Mucosa of rectum (tissue), 2 donors: Measurements from ENCODE around the gene THSD4.
"Not testable (repeated sequence)": the region's sequence is repeated elsewhere in the genome, so short reads cannot be mapped to it uniquely, and the experiment has no call there.

Source experiments
- H3K27ac ChIP-seq, 2 donors: one replicate each; pipeline ENCODE4 v1.7.0; 2013; ENCODE audit warnings: inconsistent platforms in 2 of 2, low read depth in 2 of 2, low read length in 2 of 2
- H3K27me3 ChIP-seq, 2 donors: one replicate each; pipeline ENCODE4 v1.7.0; 2013; ENCODE audit warnings: low read length in 2 of 2; ENCODE audit not compliant: control insufficient read depth in 2 of 2, insufficient read depth in 2 of 2
- H3K36me3 ChIP-seq, 2 donors: one replicate each; pipeline ENCODE4 v1.7.0; 2013; ENCODE audit warnings: low read length in 2 of 2; ENCODE audit not compliant: control insufficient read depth in 2 of 2, insufficient read depth in 2 of 2
- H3K4me1 ChIP-seq, 2 donors: one replicate each; pipeline ENCODE4 v1.7.0; 2013; ENCODE audit warnings: low read length in 2 of 2, mild to moderate bottlenecking in 1 of 2; ENCODE audit not compliant: control insufficient read depth in 2 of 2, insufficient read depth in 2 of 2
- H3K4me3 ChIP-seq, 2 donors: one replicate each; pipeline ENCODE4 v1.7.0; 2013; ENCODE audit warnings: low read length in 2 of 2
- H3K9ac ChIP-seq, 2 donors: one replicate each; pipeline ENCODE4 v1.7.0; 2013; ENCODE audit warnings: low read length in 2 of 2, low read depth in 1 of 2, mild to moderate bottlenecking in 1 of 2
- H3K9me3 ChIP-seq, 2 donors: one replicate each; pipeline ENCODE4 v1.7.0; 2013; ENCODE audit warnings: low read length in 2 of 2; ENCODE audit not compliant: control insufficient read depth in 2 of 2
- donor health status: healthy.
- donor health status: Normal muscosa, but diverticular disease.

The THSD4 gene

DNA sequence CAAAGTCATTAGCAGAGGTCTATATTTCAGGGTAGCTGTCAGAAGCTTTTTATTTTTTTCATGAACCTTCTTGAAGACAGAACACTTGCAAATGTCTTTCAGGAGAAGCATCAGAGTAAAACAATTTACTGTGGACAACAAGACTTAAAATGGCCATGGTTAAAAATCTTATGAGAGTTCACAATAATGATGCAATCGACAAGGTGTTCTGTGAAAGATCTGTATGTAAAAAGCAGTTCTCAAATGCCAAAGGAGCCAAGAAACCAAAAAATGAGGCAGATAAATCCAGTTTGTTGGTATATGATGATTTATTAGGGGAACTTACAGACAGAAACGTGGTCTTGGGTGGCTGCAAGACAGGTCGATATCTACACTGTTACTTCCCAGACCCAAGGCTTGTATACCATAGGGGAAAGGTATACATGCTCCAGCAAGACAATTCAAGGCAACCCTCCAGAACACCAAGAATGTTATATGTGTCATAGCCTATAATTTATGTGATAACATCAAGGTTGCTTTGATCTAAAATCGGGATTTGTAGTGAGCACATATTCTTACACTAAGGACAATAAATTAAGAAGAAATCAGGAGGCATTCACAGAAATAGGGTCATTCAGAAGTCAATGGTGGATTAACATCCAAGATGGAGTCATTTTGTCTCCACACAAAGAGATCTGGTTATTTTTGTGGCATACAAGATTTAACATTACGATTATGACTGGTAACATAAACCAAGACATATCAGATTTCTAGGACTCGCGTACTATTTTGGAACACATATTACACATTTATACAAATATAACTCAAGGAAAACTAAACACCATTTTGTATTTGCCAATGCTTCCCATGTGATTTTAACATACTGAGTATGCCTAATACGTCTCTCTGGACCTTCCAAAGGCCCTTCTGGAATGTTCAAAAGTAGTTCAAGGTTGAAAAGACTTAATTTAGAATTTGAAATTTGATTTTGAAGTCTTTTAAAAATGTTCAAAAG is 316.4 kb downstream of the THSD4 start:
- no peak overlapping the region for H3K9ac ChIP-seq
- no peak overlapping the region for H3K4me3 ChIP-seq
- no peaks in the 10 kb centered on the region for H3K36me3 ChIP-seq
- H3K4me1 ChIP-seq = no peaks in the 10 kb centered on the region
- H3K27me3 ChIP-seq = no peaks in the 10 kb centered on the region
- no peak overlapping the region for H3K27ac ChIP-seq
- H3K9me3 ChIP-seq = no peaks in the 10 kb centered on the region

DNA sequence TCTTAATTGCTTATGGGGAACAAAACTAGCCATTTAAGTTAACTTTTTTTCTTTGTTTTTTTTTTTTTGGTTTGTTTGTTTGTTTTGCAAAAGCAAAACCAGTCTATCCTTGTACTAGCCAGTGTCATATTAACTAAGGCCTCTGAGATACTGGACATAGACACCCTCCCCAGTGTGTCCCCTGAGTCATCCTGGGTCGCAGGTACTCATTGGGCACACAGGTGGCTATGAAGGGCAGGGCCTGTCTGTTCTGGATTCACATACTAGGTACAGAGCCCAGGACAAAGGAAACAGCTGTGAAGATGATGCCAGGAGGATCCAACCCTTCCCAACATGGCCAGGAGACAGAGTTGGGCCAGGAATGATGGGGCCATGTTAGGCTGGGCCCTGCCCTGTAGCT is 318.1 kb downstream of the THSD4 start:
- Histone ChIP-seq H3K9me3 (no peaks in the 10 kb centered on the region), H3K27ac (no peak overlapping the region), H3K36me3 (no peaks in the 10 kb centered on the region), H3K27me3 (no peaks in the 10 kb centered on the region), H3K4me1 (no peaks in the 10 kb centered on the region), H3K4me3 (no peak overlapping the region), H3K9ac (no peak overlapping the region)

DNA sequence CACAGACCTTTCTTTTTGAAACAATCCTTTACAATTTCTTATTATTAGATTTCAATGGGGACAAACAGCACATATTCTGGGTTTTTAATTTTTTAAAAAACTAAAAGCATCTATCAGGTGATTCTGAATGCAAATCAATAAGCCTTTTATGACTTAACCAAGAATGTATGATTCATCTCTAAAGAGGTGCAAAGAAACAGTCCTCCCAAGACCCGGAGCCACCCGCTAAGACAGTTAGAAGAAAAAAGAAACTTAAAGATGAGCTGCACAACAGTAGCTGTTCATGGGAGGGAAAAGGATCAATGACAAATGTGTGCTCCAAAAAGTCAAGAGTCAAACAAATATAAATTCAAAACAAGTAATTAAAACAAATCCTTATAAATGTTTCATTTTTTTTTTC is 319.5 kb downstream of the THSD4 start:
- H3K4me1 ChIP-seq = no peaks in the 10 kb centered on the region
- H3K27ac ChIP-seq = no peak overlapping the region
- H3K9ac ChIP-seq = no peak overlapping the region
- no peaks in the 10 kb centered on the region for H3K27me3 ChIP-seq
- no peaks in the 10 kb centered on the region for H3K36me3 ChIP-seq
- H3K4me3 ChIP-seq = no peak overlapping the region
- no peaks in the 10 kb centered on the region for H3K9me3 ChIP-seq

DNA sequence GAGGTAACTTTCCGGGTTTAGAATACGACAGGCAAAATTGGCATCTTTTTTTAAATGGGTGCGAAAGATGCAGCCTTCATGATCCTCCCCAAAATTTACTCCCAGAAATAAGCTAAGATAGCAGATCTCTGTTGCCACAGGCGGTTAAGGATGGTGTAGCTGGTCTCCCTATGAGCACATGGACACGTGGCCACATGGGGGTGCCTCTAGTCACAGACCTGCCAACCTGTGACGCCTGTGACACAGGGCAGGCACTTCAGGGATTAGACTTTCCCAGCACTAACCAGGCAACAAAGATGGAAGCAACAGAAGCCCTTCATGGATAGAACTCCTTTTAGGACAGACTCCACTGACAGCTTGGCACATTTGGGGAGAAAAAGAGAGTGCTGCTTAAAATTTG is 320.3 kb downstream of the THSD4 start:
- no peak overlapping the region for H3K27ac ChIP-seq

DNA sequence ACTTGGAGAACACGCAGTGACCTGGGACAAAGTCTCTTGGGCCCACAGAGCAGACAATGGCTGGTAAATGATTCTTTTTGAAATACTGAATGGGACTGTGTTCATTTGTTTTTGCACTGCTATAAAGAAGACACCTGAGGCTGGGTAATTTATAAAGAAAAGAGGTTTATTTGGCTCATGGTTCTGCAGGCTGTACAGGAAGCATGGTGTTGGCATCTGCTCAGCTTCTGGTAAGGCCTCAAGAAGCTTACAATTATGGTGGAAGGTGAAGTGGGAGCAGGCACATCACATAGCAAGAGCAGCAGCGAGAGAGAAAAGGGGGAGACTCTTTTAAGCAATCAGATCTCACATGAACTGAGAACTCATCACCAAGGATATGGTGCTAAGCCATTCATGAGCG is 321.6 kb downstream of the THSD4 start:
- no peaks in the 10 kb centered on the region for H3K27me3 ChIP-seq

More for the DNA sequence above, 320.3 kb downstream of the THSD4 start:
- Histone ChIP-seq H3K9ac (no peak overlapping the region), H3K4me1 (no peaks in the 10 kb centered on the region), H3K4me3 (no peak overlapping the region), H3K27me3 (no peaks in the 10 kb centered on the region), H3K9me3 (no peaks in the 10 kb centered on the region), H3K36me3 (no peaks in the 10 kb centered on the region)

DNA sequence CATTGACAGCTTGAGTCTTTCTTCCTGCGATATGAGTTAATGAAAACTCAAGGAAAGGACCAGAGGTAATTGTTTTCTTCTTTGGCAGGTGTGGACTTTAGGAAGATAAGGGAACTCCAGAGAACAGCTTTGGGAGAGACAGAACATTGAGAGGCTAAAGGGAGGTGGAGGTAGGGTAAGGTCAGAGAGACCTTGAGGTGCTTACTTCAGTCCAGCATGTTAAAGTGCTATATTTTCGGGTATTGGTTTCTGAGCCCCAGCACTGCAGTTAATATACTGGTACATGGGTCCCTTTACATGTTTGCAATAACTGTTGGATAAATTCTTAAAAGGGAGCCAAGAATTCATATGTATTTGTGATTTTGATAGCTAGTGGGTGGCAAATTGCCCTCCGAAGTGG is 322.1 kb downstream of the THSD4 start:
- no peaks in the 10 kb centered on the region for H3K9me3 ChIP-seq
- no peak overlapping the region for H3K9ac ChIP-seq
- H3K27ac ChIP-seq = no peak overlapping the region
- no peak overlapping the region for H3K4me3 ChIP-seq
- H3K36me3 ChIP-seq = no peaks in the 10 kb centered on the region
- H3K4me1 ChIP-seq = no peaks in the 10 kb centered on the region
- no peaks in the 10 kb centered on the region for H3K27me3 ChIP-seq

More for the DNA sequence above, 321.6 kb downstream of the THSD4 start:
- H3K4me3 ChIP-seq = no peak overlapping the region
- no peak overlapping the region for H3K9ac ChIP-seq
- H3K4me1 ChIP-seq = no peaks in the 10 kb centered on the region
- no peak overlapping the region for H3K27ac ChIP-seq
- H3K36me3 ChIP-seq = no peaks in the 10 kb centered on the region
- H3K9me3 ChIP-seq = no peaks in the 10 kb centered on the region

DNA sequence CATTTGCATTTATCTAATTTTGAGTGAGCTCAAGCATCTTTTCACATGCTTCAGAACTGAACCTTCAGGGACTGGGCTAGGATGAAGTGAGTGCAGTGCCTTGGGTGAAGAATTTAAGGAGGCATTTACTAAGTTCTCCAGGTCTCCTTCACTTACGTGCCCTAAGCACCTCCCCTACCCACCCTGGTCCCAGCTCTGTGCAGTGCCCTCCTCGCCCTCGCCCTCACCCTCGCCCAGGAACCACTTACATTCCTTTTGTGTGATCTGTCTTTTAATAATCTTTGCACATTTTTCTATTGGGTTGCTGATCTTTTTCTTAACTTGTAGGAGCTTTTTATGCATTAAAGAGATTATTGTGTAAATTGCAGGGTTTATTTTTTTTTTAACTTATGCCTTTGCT is 322.6 kb downstream of the THSD4 start:
- no peaks in the 10 kb centered on the region for H3K27me3 ChIP-seq
- H3K27ac ChIP-seq = no peak overlapping the region
- no peak overlapping the region for H3K4me3 ChIP-seq
- H3K36me3 ChIP-seq = no peaks in the 10 kb centered on the region
- H3K4me1 ChIP-seq = no peaks in the 10 kb centered on the region
- no peak overlapping the region for H3K9ac ChIP-seq
- H3K9me3 ChIP-seq = no peaks in the 10 kb centered on the region

DNA sequence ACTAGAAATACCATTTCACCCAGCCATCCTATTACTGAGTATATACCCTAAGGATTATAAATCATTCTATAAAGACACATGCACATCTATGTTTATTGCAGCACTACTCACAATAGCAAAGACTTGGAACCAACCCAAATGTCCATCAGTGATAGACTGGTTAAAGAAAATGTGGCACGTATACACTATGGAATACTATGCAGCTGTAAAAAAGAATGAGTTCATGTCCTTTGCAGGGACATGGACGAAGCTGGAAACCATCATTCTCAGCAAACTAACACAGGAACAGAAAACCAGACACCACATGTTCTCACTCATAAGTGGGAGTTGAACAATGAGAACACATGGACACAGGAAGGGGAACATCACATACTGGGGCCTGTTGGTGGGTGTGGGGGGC is 324.2 kb downstream of the THSD4 start:
- not testable (repeated sequence) for H3K27me3 ChIP-seq, H3K4me1 ChIP-seq, H3K36me3 ChIP-seq, H3K4me3 ChIP-seq, H3K27ac ChIP-seq, H3K9me3 ChIP-seq, H3K9ac ChIP-seq

DNA sequence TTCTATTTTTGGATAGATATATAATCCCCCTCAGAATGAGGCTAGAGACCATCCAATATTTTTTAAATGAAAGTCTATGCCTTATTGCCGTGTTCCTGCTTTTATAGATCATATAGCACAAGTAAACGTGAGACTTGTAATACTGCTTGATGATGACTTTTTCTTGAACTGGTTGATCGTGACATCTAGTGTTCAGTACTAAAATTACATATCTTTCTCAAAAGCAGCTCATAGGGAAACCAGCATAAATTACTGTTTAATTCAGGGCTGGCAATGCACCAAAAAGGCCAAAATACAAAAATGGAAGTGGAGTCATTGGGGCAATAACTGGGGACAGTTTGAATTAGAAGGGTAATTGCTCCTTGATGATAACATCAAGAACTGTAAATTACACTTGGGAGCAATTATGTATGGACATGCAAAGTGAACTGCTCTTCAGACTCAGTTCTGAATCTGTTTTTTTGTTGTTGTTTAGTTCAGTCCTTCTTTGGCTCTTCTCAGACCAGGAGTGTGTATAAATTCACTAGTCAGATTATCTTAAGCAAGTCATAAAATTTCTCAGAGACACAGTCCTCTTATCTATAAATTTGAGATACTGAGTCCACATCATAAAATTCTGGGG is 325.3 kb downstream of the THSD4 start:
- H3K9me3 ChIP-seq = no peaks in the 10 kb centered on the region
- H3K4me1 ChIP-seq = no peaks in the 10 kb centered on the region
- no peak overlapping the region for H3K9ac ChIP-seq
- H3K36me3 ChIP-seq = no peaks in the 10 kb centered on the region
- H3K27ac ChIP-seq = no peak overlapping the region
- H3K4me3 ChIP-seq = no peak overlapping the region
- H3K27me3 ChIP-seq = no peaks in the 10 kb centered on the region

DNA sequence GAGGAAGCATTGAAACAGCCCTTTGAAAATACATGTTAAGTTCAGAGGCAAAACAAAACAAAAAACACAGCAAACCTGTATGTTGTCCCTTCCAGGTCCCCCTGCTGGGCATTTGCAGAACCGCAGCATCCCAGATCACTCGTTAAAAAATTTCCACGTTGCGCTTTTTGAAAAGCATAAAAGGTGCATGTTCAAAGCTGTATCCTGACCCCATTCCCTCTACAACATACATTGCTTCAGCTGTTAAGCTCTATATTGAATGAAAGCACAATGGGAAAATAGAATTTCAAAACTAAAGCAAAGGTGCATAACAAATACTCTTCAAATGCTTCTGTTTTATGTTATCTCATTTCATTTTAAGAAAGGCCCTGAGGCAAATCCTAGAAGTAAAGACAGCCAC is 328.3 kb downstream of the THSD4 start:
- Histone ChIP-seq H3K9ac (no peak overlapping the region), H3K4me1 (peaks cover 0 to 3% of the 10 kb centered on the region in 2 donors), H3K27me3 (no peaks in the 10 kb centered on the region), H3K4me3 (no peak overlapping the region), H3K27ac (no peak overlapping the region), H3K36me3 (no peaks in the 10 kb centered on the region), H3K9me3 (no peaks in the 10 kb centered on the region)
